Fibroblast of pulmonary artery (primary cell): ENCODE measurements around the gene HEMGN.

ENCODE experiments used
- DNase-seq: peaks from one replicate; pipeline ENCODE4 v3.0.0-alpha.2; 2010; ENCODE audit warnings: low read depth
- H3K4me3 ChIP-seq: replicated peaks from 2 replicates; pipeline ENCODE4 v1.5.1; 2011; ENCODE audit warnings: low read depth, mild to moderate bottlenecking, control low read depth, low read length, moderate library complexity
- CTCF ChIP-seq: IDR thresholded peaks from 2 replicates; pipeline ENCODE4 v1.5.1; 2011; ENCODE audit warnings: mild to moderate bottlenecking, control low read depth, low read length, inconsistent platforms; ENCODE audit errors: missing control alignments

HEMGN gene

GRCh38 chr9:97925497-97926334, 12.3 kb downstream of the HEMGN start:
- DNase-seq, result no peak
- TF ChIP-seq CTCF, result no peak
- H3K4me3 ChIP-seq, result no peak overlapping the region

- no peak overlapping the region for H3K4me3 ChIP-seq
- no peak for TF ChIP-seq CTCF
- no peak for DNase-seq
These were observed 13.6 kb downstream of the HEMGN start for GRCh38 chr9:97924386-97924785.

GRCh38 chr9:97923529-97924108, 14.4 kb downstream of the HEMGN start:
- DNase-seq, result peak; percentile 86
- peak overlapping the region; percentile 45 for H3K4me3 ChIP-seq
- TF ChIP-seq CTCF, result peak; percentile 58

GRCh38 chr9:97921959-97922724, 15.8 kb downstream of the HEMGN start, which contains the start of gene TRMO:
Gene TRMO (minus strand): TSS chr9:97922500. CDS start chr9:97922493, 7 bp downstream.
- DNase-seq, result peak; percentile 100
- H3K4me3 ChIP-seq, result peak within 1 kb of the TSS; percentile 73

GRCh38 chr9:97919217-97919813, 18.7 kb downstream of the HEMGN start:
- no peak for TF ChIP-seq CTCF
- DNase-seq, result peak; percentile 4
- H3K4me3 ChIP-seq, result no peak overlapping the region

More at GRCh38 chr9:97921959-97922724, 15.8 kb downstream of the HEMGN start, which contains the start of gene TRMO:
- TF ChIP-seq CTCF, result peak; percentile 51

- no peak overlapping the region for H3K4me3 ChIP-seq
- TF ChIP-seq CTCF, result no peak
- DNase-seq, result no peak
These were observed 19.4 kb downstream of the HEMGN start for GRCh38 chr9:97918611-97919010.
